Inflammatory macrophage treated with lipopolysaccharide for 4 hours (primary cell): ENCODE results near the gene TRIAP1.

Experiments used
- DNase-seq: peaks from one replicate; pipeline ENCODE4 v3.0.0-alpha.2; 2020

The TRIAP1 gene

DNA sequence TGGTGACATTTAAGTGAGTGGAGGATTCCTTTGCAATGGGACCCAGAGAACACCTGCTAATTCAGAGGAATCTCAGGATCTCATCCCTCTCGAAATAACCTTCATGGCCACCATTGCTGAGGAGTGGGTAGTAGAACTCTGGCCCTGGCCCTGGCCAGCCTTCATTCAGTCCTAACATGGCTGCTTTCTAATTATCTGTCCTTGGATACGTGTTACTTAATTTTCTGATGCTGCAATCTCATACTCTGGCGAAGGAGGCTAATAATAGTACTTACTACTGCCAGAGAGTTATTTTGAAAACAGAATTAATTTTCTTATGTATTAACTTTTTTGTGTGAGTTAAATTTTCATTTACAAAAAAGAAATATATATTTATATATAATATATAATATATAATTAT lies 20.4 kb downstream of the TRIAP1 start:
- DNase-seq, result no peak

DNA sequence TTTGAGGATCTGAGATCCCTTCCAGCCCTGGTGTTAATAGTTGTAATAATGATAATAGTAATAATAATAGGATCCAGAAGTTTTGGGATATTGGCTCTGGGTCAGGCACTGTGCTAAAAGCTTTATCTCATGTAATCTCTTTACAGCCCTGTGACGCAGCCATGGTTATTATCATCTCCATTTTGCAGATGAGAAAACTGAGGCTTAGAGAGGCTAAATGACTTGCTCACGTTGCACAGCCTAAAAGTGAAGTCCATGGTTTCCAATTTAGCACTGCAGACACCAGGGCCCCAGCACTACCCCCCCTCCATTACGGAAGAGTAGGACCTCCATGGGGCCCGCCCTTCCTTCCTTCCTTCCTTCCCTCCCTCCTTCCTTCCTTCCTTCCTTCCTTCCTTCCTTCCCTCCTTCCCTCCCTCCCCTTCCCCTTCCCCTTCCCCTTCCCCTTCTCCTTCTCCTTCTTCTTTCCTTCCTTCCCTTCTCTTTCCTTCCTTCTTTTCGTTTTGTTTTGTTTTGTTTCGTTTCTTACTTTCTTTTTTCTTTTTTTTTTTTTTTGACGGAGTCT lies 23.2 kb downstream of the TRIAP1 start:
- DNase-seq, result no peak

- DNase-seq, result no peak
These were observed 24.5 kb downstream of the TRIAP1 start for GRCh38 chr12:120421701-120422100.

DNA sequence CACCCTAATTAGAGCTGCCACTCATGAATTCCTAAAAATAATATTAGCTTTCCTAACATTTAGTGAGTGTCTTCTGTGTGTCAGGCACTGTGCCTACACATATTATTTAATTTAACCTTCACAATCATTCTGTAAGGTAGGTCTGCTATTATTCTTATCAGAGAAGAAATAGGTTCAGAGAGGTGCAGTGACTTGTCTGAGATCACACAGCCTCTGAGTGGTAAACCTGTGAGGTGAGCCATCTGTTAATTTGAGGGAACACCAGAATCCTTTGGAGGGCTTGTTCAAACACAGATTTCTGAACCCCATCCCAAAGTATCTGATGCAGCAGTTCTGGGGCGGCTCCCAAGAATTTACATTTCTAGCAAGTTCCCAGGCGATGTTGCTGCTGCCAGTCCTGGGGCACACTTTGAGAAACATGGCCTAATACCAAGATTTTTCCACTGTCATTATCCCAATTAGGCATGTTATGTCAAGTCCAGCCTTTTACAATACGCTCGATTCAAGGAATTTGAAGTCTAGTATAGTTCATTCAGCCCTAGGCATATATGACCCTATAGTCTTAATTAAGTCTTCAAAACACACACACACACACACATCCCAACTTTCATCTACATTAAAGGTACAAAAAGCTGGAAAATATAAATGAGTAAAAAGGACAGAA lies 28.1 kb downstream of the TRIAP1 start:
- no peak for DNase-seq

- no peak for DNase-seq
These were observed 29.5 kb downstream of the TRIAP1 start for GRCh38 chr12:120416490-120417216.

GRCh38 chr12:120413901-120414695 lies 32.1 kb downstream of the TRIAP1 start:
- DNase-seq, result no peak

- no peak for DNase-seq
These were observed 33.8 kb downstream of the TRIAP1 start for GRCh38 chr12:120412421-120412820.

DNA sequence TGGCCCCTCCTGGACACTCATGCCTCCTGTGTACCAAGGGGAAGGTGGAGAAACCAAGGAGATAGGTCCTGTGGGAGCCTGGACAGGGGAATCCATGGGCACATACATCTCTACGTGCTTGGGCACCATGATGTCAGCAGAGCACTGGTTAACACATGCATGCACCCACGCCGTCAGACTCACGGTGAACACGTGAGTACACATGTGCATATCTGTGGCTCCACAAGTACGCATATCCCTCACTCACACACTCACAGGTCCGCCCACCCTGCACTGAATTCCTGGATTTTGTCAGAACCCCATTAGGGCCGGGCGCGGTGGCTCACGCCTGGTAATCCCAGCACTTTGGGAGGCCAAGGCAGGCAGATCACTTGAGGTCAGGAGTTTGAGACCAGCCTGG lies 37.4 kb downstream of the TRIAP1 start:
- DNase-seq, result no peak

GRCh38 chr12:120406553-120406952 lies 39.6 kb downstream of the TRIAP1 start:
- no peak for DNase-seq

GRCh38 chr12:120406069-120406468 lies 40.1 kb downstream of the TRIAP1 start:
- no peak for DNase-seq

GRCh38 chr12:120404271-120404670 lies 41.9 kb downstream of the TRIAP1 start:
- no peak for DNase-seq

DNA sequence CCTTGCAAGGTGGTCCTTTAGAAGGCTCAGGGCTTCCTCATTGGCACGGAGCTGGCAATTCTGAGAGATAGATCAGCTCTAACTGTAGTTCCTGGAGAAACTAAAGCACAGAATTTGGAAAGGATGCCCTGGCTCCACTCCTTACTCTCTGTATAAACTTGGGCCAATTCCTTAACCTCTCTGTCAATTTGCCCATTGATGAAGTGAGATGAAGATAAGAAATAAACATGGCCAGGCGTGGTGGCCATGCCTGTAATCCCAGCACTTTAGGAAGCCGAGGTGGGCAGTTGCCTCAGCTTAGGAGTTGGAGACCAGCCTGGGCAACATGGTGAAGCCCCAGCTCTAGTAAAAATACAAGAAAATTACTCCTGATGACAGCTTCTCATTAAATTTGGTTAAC lies 42.3 kb downstream of the TRIAP1 start:
- no peak for DNase-seq

- DNase-seq, result no peak
These were observed 44.0 kb downstream of the TRIAP1 start for GRCh38 chr12:120402217-120402616.

DNA sequence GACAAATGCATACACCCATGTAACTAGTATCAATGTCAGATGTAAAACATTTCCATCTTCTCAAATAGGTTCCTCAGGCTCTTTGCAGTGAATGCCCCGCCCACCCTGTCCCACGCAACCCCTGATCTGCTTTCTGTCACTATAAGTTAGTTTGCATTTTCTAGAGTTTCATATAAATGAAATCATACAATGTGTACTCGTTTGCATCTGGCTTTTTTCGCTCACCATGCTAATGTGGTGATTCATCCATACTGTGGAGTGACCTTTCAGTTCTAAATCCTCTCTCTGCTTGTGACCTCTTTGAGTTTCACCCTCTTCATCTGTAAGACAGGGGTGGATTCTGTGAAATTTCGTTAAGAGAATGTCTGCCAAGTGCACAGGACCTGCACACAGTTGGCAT lies 46.7 kb downstream of the TRIAP1 start:
- no peak for DNase-seq

DNA sequence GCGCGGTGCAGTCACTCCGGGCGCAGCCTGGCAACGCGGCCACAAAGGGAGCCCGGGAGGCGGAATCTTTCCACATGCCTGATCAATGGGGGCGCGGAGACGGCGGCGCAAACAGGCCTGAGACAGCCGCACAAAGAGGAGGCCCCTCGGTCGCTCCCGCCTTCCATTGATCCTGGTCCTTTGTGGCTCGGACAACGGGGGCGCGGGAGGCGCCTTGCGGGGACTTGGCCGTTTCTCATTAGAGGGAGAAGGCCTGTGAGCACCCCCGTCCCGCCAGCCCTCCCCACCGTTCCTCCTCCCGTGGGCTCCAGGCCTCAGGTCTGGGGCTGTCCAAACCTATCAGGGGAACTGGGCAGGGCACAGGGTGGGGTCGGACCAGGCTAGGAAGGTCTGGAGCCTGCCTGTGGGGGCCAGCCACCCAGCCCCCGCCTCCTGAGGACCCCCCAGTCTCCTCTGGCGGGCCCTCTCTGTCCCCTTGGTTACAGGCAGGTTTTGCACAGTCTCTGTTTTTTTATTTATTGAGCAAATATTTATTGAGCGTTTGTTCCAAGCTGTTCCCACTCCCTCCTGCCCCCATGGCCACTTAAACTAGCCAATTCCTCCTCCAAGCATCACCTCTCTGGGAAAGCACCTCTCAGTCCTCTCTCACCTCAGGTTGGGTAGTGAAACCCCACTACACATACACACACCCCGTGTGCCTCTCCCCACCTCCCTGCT lies 48.2 kb downstream of the TRIAP1 start:
- no peak for DNase-seq

GRCh38 chr12:120394483-120395367 lies 51.5 kb downstream of the TRIAP1 start:
- no peak for DNase-seq
